NCI-H345 (cell line): ENCODE results near the gene CLIC1.
A peak's percentile ranks its signal among the peaks of the same experiment; 100 is the strongest.
"Not testable (repeated sequence)": the region's sequence is repeated elsewhere in the genome, so short reads cannot be mapped to it uniquely, and the experiment has no call there.

ENCODE experiments used
- DNase-seq: peaks from one replicate; lab custom pipeline; 2025; lab: John Stamatoyannopoulos, UW

Gene CLIC1

GRCh38 chr6:31722173-31722572, 14.2 kb downstream of the CLIC1 start:
- no peak for DNase-seq

- no peak for DNase-seq
Measured at GRCh38 chr6:31721351-31722020, 14.8 kb downstream of the CLIC1 start, which contains the start of gene LY6G6C. Gene LY6G6C (minus strand): TSS chr6:31721746. CDS start chr6:31721679, 67 bp downstream.

GRCh38 chr6:31720196-31720770, 16.0 kb downstream of the CLIC1 start:
- no peak for DNase-seq

- DNase-seq: no peak
Measured at GRCh38 chr6:31719001-31719400, 17.3 kb downstream of the CLIC1 start.

- DNase-seq: peak; percentile 51
Measured at GRCh38 chr6:31718265-31718664, 18.1 kb downstream of the CLIC1 start.

GRCh38 chr6:31717499-31718222, 18.7 kb downstream of the CLIC1 start:
- no peak for DNase-seq

- no peak for DNase-seq
Measured at GRCh38 chr6:31715022-31715958, 21.0 kb downstream of the CLIC1 start, which contains the start of gene LY6G6D. Gene LY6G6D (plus strand): TSS chr6:31715348. CDS start chr6:31715356, 8 bp downstream.

GRCh38 chr6:31713991-31714684, 22.2 kb downstream of the CLIC1 start:
- DNase-seq: peak; percentile 6

GRCh38 chr6:31713465-31713864, 22.9 kb downstream of the CLIC1 start:
- no peak for DNase-seq

- no peak for DNase-seq
Measured at GRCh38 chr6:31712296-31712695, 24.0 kb downstream of the CLIC1 start.

- no peak for DNase-seq
Measured at GRCh38 chr6:31711233-31711632, 25.1 kb downstream of the CLIC1 start.

GRCh38 chr6:31710523-31711219, 25.7 kb downstream of the CLIC1 start:
- no peak for DNase-seq

GRCh38 chr6:31709157-31709556, 27.2 kb downstream of the CLIC1 start:
- DNase-seq: not testable (repeated sequence)

- DNase-seq: no peak
Measured at GRCh38 chr6:31708224-31708623, 28.1 kb downstream of the CLIC1 start.

- DNase-seq: no peak
Measured at GRCh38 chr6:31707701-31708100, 28.6 kb downstream of the CLIC1 start.

- no peak for DNase-seq
Measured at GRCh38 chr6:31706599-31706998, 29.7 kb downstream of the CLIC1 start, which contains the start of gene LY6G6F. Gene LY6G6F (plus strand): TSS chr6:31706866. CDS start chr6:31706907, 41 bp downstream.

- DNase-seq: no peak
Measured at GRCh38 chr6:31705931-31706330, 30.4 kb downstream of the CLIC1 start.

- DNase-seq: peak; percentile 98
Measured at GRCh38 chr6:31702819-31703716, 33.3 kb downstream of the CLIC1 start, which contains the start of gene ABHD16A. Gene ABHD16A (minus strand): TSS chr6:31703324. CDS start chr6:31703281, 43 bp downstream.

- DNase-seq: peak; percentile 33
Measured at GRCh38 chr6:31702405-31702818, 33.9 kb downstream of the CLIC1 start.
